GM21447 (cell line): ENCODE results near the gene PRRC2C.
"Not testable (repeated sequence)": the region's sequence is repeated elsewhere in the genome, so short reads cannot be mapped to it uniquely, and the experiment has no call there.

ENCODE experiments used
- ATAC-seq: cut with Tn5 transposase; IDR thresholded peaks from one replicate; pipeline ENCODE4 v1.9.1; 2021; ENCODE audit not compliant: unreplicated experiment

PRRC2C gene

GRCh38 chr1:171485375-171486047 is at the start of gene PRRC2C:
TSS of gene PRRC2C (plus strand) at chr1:171485530. CDS start at chr1:171512089, 26,559 bp downstream.
- ATAC-seq, result peak; percentile 94

- no peak for ATAC-seq
Measured at GRCh38 chr1:171438441-171438840, 46.9 kb upstream of the PRRC2C start.

- not testable (repeated sequence) for ATAC-seq
Measured at GRCh38 chr1:171440201-171440600, 45.1 kb upstream of the PRRC2C start.

- not testable (repeated sequence) for ATAC-seq
Measured at GRCh38 chr1:171441278-171441895, 43.9 kb upstream of the PRRC2C start.

- no peak for ATAC-seq
Measured at GRCh38 chr1:171446386-171446785, 38.9 kb upstream of the PRRC2C start.

- ATAC-seq, result no peak
Measured at GRCh38 chr1:171455967-171456366, 29.4 kb upstream of the PRRC2C start.

- no peak for ATAC-seq
Measured at GRCh38 chr1:171457412-171457811, 27.9 kb upstream of the PRRC2C start.

- ATAC-seq, result no peak
Measured at GRCh38 chr1:171460018-171460620, 25.2 kb upstream of the PRRC2C start.

- ATAC-seq, result no peak
Measured at GRCh38 chr1:171467626-171468025, 17.7 kb upstream of the PRRC2C start.

GRCh38 chr1:171468120-171468750 is 17.1 kb upstream of the PRRC2C start:
- peak; percentile 84 for ATAC-seq

GRCh38 chr1:171470726-171471125 is 14.6 kb upstream of the PRRC2C start:
- no peak for ATAC-seq

GRCh38 chr1:171472183-171472647 is 13.1 kb upstream of the PRRC2C start:
- no peak for ATAC-seq

- ATAC-seq, result no peak
Measured at GRCh38 chr1:171476829-171477228, 8.5 kb upstream of the PRRC2C start.

GRCh38 chr1:171477804-171478203 is 7.5 kb upstream of the PRRC2C start:
- ATAC-seq, result no peak

GRCh38 chr1:171480035-171480434 is 5.3 kb upstream of the PRRC2C start:
- ATAC-seq, result no peak

GRCh38 chr1:171484760-171485374 is 463 bp upstream of the PRRC2C start:
- ATAC-seq, result peak; percentile 51

- peak; percentile 40 for ATAC-seq
Measured at GRCh38 chr1:171486048-171486519, 754 bp downstream of the PRRC2C start.

GRCh38 chr1:171487038-171487437 is 1.7 kb downstream of the PRRC2C start:
- ATAC-seq, result no peak

GRCh38 chr1:171488190-171488929 is 3.0 kb downstream of the PRRC2C start:
- no peak for ATAC-seq

GRCh38 chr1:171494076-171494475 is 8.7 kb downstream of the PRRC2C start:
- ATAC-seq, result no peak
